Esophagus squamous epithelium (tissue), 5 donors: Measurements from ENCODE around the gene BACH2. TPM values are rescaled to one million over a fixed set of nuclear protein-coding genes. Genes with fewer than 3 reads are reported as not detected.
"Not testable (repeated sequence)": the region's sequence is repeated elsewhere in the genome, so short reads cannot be mapped to it uniquely, and the experiment has no call there.

ENCODE experiments used
- DNase-seq: peaks from one replicate; lab custom pipeline; 2025; lab: John Stamatoyannopoulos, UW
- H3K27ac ChIP-seq, 4 donors: fragments of 200-600 bp; sonication (generic); one replicate each; pipeline ENCODE4 v1.5.1; 2016 to 2019; ENCODE audit warnings: mild to moderate bottlenecking in 1 of 4
- H3K27me3 ChIP-seq, 4 donors: fragments of 200-600 bp; sonication (generic); 1 replicate in 3 of 4; 2 replicates in 1 of 4; pipeline versions ENCODE4 v1.5.1 to v1.6.0; 2017 to 2021; ENCODE audit warnings: antibody characterized with exemption in 1 of 4
- H3K36me3 ChIP-seq, 3 donors: fragments of 200-600 bp; sonication (generic); one replicate each; pipeline ENCODE4 v1.5.1; 2016 to 2019
- H3K4me1 ChIP-seq, 3 donors: fragments of 200-600 bp; sonication (generic); one replicate each; pipeline ENCODE4 v1.5.1; 2017 to 2019
- H3K4me3 ChIP-seq, 4 donors: fragments of 200-600 bp; sonication (generic); 1 replicate in 3 of 4; 2 replicates in 1 of 4; pipeline ENCODE4 v1.5.1; 2016 to 2019; ENCODE audit warnings: mild to moderate bottlenecking in 2 of 4, moderate library complexity in 1 of 4
- H3K9me3 ChIP-seq, 3 donors: fragments of 200-600 bp; sonication (generic); one replicate each; pipeline ENCODE4 v1.5.1; 2016 to 2019
- CTCF ChIP-seq, 6 experiments: fragments of 450-650 bp in 4 of 6; fragments of 200-600 bp in 2 of 6; sonication (generic) in 2 of 6; IDR thresholded peaks; one replicate each; pipeline ENCODE4 v1.5.1; 2016 to 2019; ENCODE audit warnings: antibody characterized with exemption in 6 of 6, mild to moderate bottlenecking in 4 of 6, moderate library complexity in 4 of 6
- POLR2A ChIP-seq, 4 donors: fragments of 450-650 bp; IDR thresholded peaks; one replicate each; pipeline ENCODE4 v1.6.1; 2017; ENCODE audit warnings: antibody characterized with exemption in 4 of 4, mild to moderate bottlenecking in 4 of 4, moderate library complexity in 3 of 4
- WGBS, 2 donors: methylation state at CpG; one replicate each; pipeline ENCODE4 v1.1.5; 2018; 5-methylcytosine and 5-hydroxymethylcytosine counted together
- intact Hi-C: fragments of 100-400 bp; cut with DNase I; formaldehyde crosslinking; loops from one replicate; pipeline ENCODE4 v1.15.0; 2022
- total RNA-seq, 4 donors: library from RNA; depleted of rRNA; stranded (reverse); fragments of >200 nt; gene quantifications; one replicate each; pipeline ENCODE4 v1.1.0, GENCODE V29; 2016
- donor health status: DM: yes; HTN: yes; CAD: no.

Gene BACH2
- total RNA-seq, 4 donors from 2014 or later = 0.22 to 6.1 (median 0.66) TPM

- H3K9me3 ChIP-seq = no peaks in the 10 kb centered on the region
- no peaks in the 10 kb centered on the region for H3K27me3 ChIP-seq
- no peak for TF ChIP-seq CTCF (IDR thresholded peaks at IDR 0.05)
- TF ChIP-seq POLR2A (IDR thresholded peaks at IDR 0.05) = no peak
- 18 to 33% methylated on average over 2 of the region's 2 CpGs for WGBS, 2 donors
- intact Hi-C loops = no loop called here
- H3K27ac ChIP-seq = no peak overlapping the region
- H3K36me3 ChIP-seq = no peaks in the 10 kb centered on the region
- DNase-seq = no peak
- no peak overlapping the region for H3K4me3 ChIP-seq
- H3K4me1 ChIP-seq = peaks cover 0 to 8% (median 0%) of the 10 kb centered on the region in 3 donors
Observed at GRCh38 chr6:90062667-90063066, 234.0 kb downstream of the BACH2 start.

GRCh38 chr6:90062051-90062450, 234.6 kb downstream of the BACH2 start:
- H3K27ac ChIP-seq = no peak overlapping the region
- H3K9me3 ChIP-seq = no peaks in the 10 kb centered on the region
- WGBS, 2 donors = 65 to 87% methylated on average over 4 of the region's 4 CpGs
- no peaks in the 10 kb centered on the region for H3K27me3 ChIP-seq
- H3K4me3 ChIP-seq = no peak overlapping the region
- H3K4me1 ChIP-seq = peaks cover 0 to 8% (median 0%) of the 10 kb centered on the region in 3 donors
- intact Hi-C loops = no loop called here
- H3K36me3 ChIP-seq = no peaks in the 10 kb centered on the region
- no peak for DNase-seq
- TF ChIP-seq CTCF (IDR thresholded peaks at IDR 0.05) (no peak), POLR2A (IDR thresholded peaks at IDR 0.05) (no peak)

- H3K4me3 ChIP-seq, intact Hi-C loops, H3K9me3 ChIP-seq, H3K4me1 ChIP-seq, H3K36me3 ChIP-seq, DNase-seq, H3K27me3 ChIP-seq, H3K27ac ChIP-seq: not testable (repeated sequence)
- 76 to 77% methylated on average over 2 to 3 of the region's 3 CpGs for WGBS, 2 donors
Observed at GRCh38 chr6:90059178-90059577, 237.5 kb downstream of the BACH2 start.

- H3K27me3 ChIP-seq, H3K4me1 ChIP-seq, H3K36me3 ChIP-seq, H3K27ac ChIP-seq, H3K4me3 ChIP-seq, DNase-seq, intact Hi-C loops, H3K9me3 ChIP-seq: not testable (repeated sequence)
- WGBS, 2 donors = no CpG with 5 or more reads among the region's 1 CpG
Observed at GRCh38 chr6:90055924-90056323, 240.7 kb downstream of the BACH2 start.

GRCh38 chr6:90054193-90054592, 242.4 kb downstream of the BACH2 start:
- DNase-seq, H3K4me3 ChIP-seq, H3K27ac ChIP-seq, H3K4me1 ChIP-seq, H3K9me3 ChIP-seq, H3K27me3 ChIP-seq, H3K36me3 ChIP-seq, intact Hi-C loops: not testable (repeated sequence)
- 93 to 97% methylated on average over 6 to 12 of the region's 12 CpGs for WGBS, 2 donors

GRCh38 chr6:90053614-90054013, 243.0 kb downstream of the BACH2 start:
- Histone ChIP-seq H3K27ac (no peak overlapping the region), H3K4me3 (no peak overlapping the region), H3K9me3 (no peaks in the 10 kb centered on the region), H3K36me3 (no peaks in the 10 kb centered on the region), H3K27me3 (no peaks in the 10 kb centered on the region), H3K4me1 (no peaks in the 10 kb centered on the region)
- TF ChIP-seq POLR2A (IDR thresholded peaks at IDR 0.05) (no peak), CTCF (IDR thresholded peaks at IDR 0.05) (no peak)
- DNase-seq = no peak
- WGBS, 2 donors = 77 to 87% methylated on average over 3 to 5 of the region's 5 CpGs
- intact Hi-C loops = no loop called here

- H3K27ac ChIP-seq = no peak overlapping the region
- whole genome bisulfite sequencing, 2 donors = 73 to 80% methylated on average over 5 of the region's 5 CpGs
- no peak for TF ChIP-seq CTCF (IDR thresholded peaks at IDR 0.05)
- TF ChIP-seq POLR2A (IDR thresholded peaks at IDR 0.05) = no peak
- H3K4me3 ChIP-seq = no peak overlapping the region
- no peaks in the 10 kb centered on the region for H3K27me3 ChIP-seq
- H3K36me3 ChIP-seq = no peaks in the 10 kb centered on the region
- H3K4me1 ChIP-seq = no peaks in the 10 kb centered on the region
- H3K9me3 ChIP-seq = no peaks in the 10 kb centered on the region
- intact Hi-C loops = no loop called here
- no peak for DNase-seq
Observed at GRCh38 chr6:90049295-90049694, 247.3 kb downstream of the BACH2 start.
